ENCODE results near the gene MYRIP. TPM values are rescaled to one million over a fixed set of nuclear protein-coding genes. Genes with fewer than 3 reads are reported as not detected.
"Not testable (repeated sequence)": the region's sequence is repeated elsewhere in the genome, so short reads cannot be mapped to it uniquely, and the experiment has no call there.

Gene MYRIP
- total RNA-seq, 1 donor from 2014 or later, result 0.70 TPM

GRCh38 chr3:40242216-40242615, 432.8 kb downstream of the MYRIP start:
- intact Hi-C loops (cut with DNase I), result no loop called here
- DNase-seq (ENCODE audit: low spot score), result no peak

DNA sequence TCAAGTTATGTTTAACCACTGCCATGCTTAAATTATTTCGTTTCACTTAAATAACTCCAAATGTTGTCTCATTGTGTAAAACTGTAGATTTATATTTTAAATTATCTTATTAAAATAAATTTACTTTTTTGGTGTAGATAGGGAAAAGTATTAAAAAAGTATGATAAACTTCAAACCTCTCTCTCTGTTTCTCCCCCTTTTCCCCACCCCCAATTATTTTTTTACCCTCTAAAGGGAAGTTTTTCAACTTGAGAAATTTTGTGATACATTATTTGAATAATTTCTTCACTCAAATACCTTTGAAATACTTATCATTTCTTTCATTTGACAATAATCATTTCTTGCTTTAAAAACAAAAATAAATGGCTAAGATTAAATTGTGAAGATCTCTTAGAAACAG, 433.2 kb downstream of the MYRIP start:
- intact Hi-C loops (cut with DNase I), result no loop called here
- no peak for DNase-seq (ENCODE audit: low spot score)

- no peak for DNase-seq (ENCODE audit: low spot score)
- intact Hi-C loops (cut with DNase I), result no loop called here
Measured at GRCh38 chr3:40243056-40243455, 433.6 kb downstream of the MYRIP start.

- intact Hi-C loops (cut with DNase I), result loop anchor here (2.0 to 5.0 kb wide), 2 partner anchors 44 to 61 kb away; partner anchors contain the start of gene EIF1B
- DNase-seq (ENCODE audit: low spot score), result no peak
Measured at GRCh38 chr3:40247714-40248454, 438.5 kb downstream of the MYRIP start.

DNA sequence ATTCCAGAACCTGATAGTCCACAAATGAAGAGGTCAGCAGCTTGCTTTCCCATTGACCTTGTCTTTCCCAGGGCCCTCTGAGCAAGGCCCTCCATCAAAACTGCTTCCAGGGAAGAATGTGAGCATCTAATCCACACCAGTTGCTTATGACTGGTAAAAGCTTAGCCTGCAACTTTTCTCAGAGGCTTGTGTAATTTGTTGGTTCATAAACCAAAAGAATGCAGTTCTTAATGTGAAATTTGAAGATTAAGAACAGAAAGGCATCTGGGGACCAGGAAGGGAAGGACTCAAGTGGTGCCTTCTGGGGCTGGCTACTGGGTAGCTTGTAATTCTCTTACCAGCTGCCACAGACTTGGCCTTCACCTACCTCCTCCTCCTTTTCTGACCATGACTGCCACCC, 439.2 kb downstream of the MYRIP start:
- intact Hi-C loops (cut with DNase I), result loop anchor here (2.0 to 5.0 kb wide), 2 partner anchors 44 to 60 kb away; partner anchors contain the start of gene EIF1B
- DNase-seq (ENCODE audit: low spot score), result no peak

GRCh38 chr3:40249168-40249567, 439.8 kb downstream of the MYRIP start:
- intact Hi-C loops (cut with DNase I), result loop anchor here (2.0 to 5.0 kb wide), 2 partner anchors 43 to 60 kb away; partner anchors contain the start of gene EIF1B
- DNase-seq (ENCODE audit: low spot score), result no peak

GRCh38 chr3:40254491-40254890, 445.1 kb downstream of the MYRIP start:
- intact Hi-C loops (cut with DNase I), result no loop called here
- DNase-seq (ENCODE audit: low spot score), result no peak

- no peak for DNase-seq (ENCODE audit: low spot score)
- intact Hi-C loops (cut with DNase I), result no loop called here
Measured at GRCh38 chr3:40254891-40255290, 445.5 kb downstream of the MYRIP start.

GRCh38 chr3:40255532-40255931, 446.1 kb downstream of the MYRIP start:
- intact Hi-C loops (cut with DNase I), result no loop called here

DNA sequence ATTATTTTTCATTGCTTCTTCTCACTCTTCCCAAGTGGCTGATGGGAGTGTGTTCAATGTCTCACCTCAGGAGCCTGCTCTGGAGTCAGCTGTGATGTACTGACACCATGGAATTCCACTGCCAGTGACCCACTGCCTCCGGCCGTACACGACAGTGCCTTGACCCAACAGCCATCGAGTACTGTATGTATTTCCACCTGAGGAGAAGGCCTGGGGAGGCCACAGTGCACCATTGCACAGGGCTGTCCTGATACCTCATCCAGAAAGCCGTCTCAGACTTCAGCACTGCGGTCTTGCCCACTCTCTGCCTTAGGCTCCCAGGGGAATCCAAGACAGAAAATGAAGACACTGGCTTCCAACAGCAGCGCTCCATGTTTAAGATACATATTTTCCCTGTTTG, 448.7 kb downstream of the MYRIP start:
- DNase-seq (ENCODE audit: low spot score), result no peak
- intact Hi-C loops (cut with DNase I), result no loop called here

More at GRCh38 chr3:40255532-40255931, 446.1 kb downstream of the MYRIP start:
- no peak for DNase-seq (ENCODE audit: low spot score)

GRCh38 chr3:40258555-40258954, 449.1 kb downstream of the MYRIP start:
- no peak for DNase-seq (ENCODE audit: low spot score)
- intact Hi-C loops (cut with DNase I), result no loop called here

DNA sequence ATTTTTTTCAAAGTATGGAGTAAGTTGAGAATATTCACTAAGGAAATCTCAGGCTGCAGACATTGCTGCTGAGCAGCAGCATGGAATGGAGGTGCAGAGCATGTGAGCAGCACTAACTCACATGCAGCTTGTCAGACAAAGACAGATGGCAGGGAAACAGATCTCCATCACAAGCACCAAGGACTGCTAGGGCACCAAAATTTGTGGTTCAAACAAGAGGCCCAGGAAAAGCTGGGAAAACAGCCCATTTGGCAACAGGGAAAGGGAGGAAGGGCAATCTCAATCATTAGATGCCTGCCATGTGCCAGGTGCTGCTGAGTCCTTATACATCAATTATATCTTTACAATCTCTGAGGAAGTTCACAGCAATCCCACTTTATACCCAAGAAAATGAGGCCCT, 452.9 kb downstream of the MYRIP start:
- no peak for DNase-seq (ENCODE audit: low spot score)
- intact Hi-C loops (cut with DNase I), result no loop called here

GRCh38 chr3:40264451-40264850, 455.0 kb downstream of the MYRIP start:
- intact Hi-C loops (cut with DNase I), result no loop called here
- no peak for DNase-seq (ENCODE audit: low spot score)

GRCh38 chr3:40265181-40265580, 455.8 kb downstream of the MYRIP start:
- intact Hi-C loops (cut with DNase I), result no loop called here
- no peak for DNase-seq (ENCODE audit: low spot score)

- DNase-seq (ENCODE audit: low spot score), result no peak
- intact Hi-C loops (cut with DNase I), result no loop called here
Measured at GRCh38 chr3:40267937-40268724, 458.7 kb downstream of the MYRIP start.

DNA sequence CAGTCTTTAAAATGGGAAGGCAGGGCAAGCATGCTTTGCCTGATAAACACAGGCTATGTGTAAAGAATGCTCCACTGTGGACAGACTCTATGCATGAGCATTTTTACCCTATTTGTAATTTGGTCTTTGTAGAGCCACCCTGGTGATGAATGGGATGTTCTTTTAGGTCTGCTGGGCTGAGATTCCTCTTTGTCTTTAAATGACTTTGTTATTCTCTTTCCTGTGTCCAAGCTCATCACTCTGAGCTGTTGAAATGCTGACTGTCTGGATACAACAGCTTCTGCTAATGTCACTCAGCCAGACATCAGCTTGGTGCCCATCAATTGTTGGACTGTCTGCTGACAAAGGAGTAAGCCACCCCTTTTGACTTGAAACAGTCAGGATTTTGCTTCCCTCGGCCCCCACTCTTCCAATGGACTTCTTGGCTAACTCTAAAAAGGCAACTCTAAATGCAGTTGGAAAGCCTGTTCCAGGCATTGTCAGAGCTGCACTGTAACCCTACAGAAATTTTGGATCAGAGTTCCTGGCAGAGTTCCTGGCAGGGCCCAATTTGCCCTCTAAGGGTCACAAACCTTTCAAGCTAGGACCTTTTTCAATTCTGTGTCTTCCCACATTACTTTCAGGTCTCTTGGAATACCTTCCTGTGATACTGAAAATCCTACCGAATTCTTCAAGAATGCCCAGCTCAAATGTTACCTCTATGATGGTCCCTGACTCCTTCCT, 459.6 kb downstream of the MYRIP start:
- intact Hi-C loops (cut with DNase I), result no loop called here

GRCh38 chr3:40278791-40279190, 469.4 kb downstream of the MYRIP start:
- intact Hi-C loops (cut with DNase I), result no loop called here

More for the DNA sequence above, 459.6 kb downstream of the MYRIP start:
- DNase-seq (ENCODE audit: low spot score), result no peak

GRCh38 chr3:40281995-40282394, 472.6 kb downstream of the MYRIP start:
- no peak for DNase-seq (ENCODE audit: low spot score)
- intact Hi-C loops (cut with DNase I), result no loop called here

More at GRCh38 chr3:40278791-40279190, 469.4 kb downstream of the MYRIP start:
- DNase-seq (ENCODE audit: low spot score), result no peak

- intact Hi-C loops (cut with DNase I); DNase-seq (ENCODE audit: low spot score): not testable (repeated sequence)
Measured at GRCh38 chr3:40283057-40283456, 473.6 kb downstream of the MYRIP start.

DNA sequence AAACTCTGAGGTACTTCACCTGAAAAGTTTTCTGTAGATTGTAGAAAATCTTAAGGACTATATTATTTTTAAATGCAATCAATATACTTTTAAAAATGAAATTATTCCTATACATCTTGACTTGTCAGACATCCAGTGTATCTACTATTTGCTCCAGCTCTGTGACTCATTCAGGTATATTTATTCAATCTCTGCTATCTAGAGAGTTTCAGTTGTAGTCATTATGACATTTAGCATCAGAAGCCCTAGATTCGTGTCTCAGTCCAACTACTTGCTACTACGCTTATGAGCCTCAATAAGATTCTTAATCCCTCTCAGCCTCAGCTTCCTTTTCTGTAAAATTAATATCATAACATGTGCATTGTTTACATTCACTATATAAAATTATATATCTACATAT, 477.8 kb downstream of the MYRIP start:
- intact Hi-C loops (cut with DNase I), result no loop called here

More for the DNA sequence above, 477.8 kb downstream of the MYRIP start:
- DNase-seq (ENCODE audit: low spot score), result no peak
